Neutrophil (primary cell): ENCODE results near the gene ZNF101.
"Not testable (repeated sequence)": the region's sequence is repeated elsewhere in the genome, so short reads cannot be mapped to it uniquely, and the experiment has no call there.

ENCODE experiments used
- H3K27ac ChIP-seq: fragments of 200-600 bp; sonication (generic); 2 replicates; pipeline ENCODE4 v1.5.1; 2016; ENCODE audit warnings: mild to moderate bottlenecking, moderate library complexity
- H3K27me3 ChIP-seq: fragments of 200-600 bp; sonication (generic); 2 replicates; pipeline ENCODE4 v1.6.0; 2016; ENCODE audit warnings: mild to moderate bottlenecking
- H3K36me3 ChIP-seq: fragments of 200-600 bp; sonication (generic); 2 replicates; pipeline ENCODE4 v1.5.1; 2017
- H3K4me1 ChIP-seq, 2 experiments: fragments of 200-600 bp in 1 of 2; sonication (generic) in 1 of 2; 1 replicate in 1 of 2; 2 replicates in 1 of 2; pipeline versions ENCODE4 v1.5.1 to v1.6.1; 2013 to 2016; ENCODE audit warnings: low read depth in 1 of 2, low read length in 1 of 2, mild to moderate bottlenecking in 1 of 2, moderate library complexity in 1 of 2; ENCODE audit not compliant: control insufficient read depth in 1 of 2, insufficient read depth in 1 of 2
- H3K4me3 ChIP-seq, 2 experiments: fragments of 200-600 bp in 1 of 2; sonication (generic) in 1 of 2; 1 replicate in 1 of 2; 2 replicates in 1 of 2; pipeline ENCODE4 v1.5.1; 2013 to 2016; ENCODE audit warnings: low read depth in 1 of 2, low read length in 1 of 2, mild to moderate bottlenecking in 1 of 2, moderate library complexity in 1 of 2
- H3K9me3 ChIP-seq: fragments of 200-600 bp; sonication (generic); 2 replicates; pipeline ENCODE4 v1.5.1; 2016
- CTCF ChIP-seq: fragments of 200-600 bp; sonication (generic); IDR thresholded peaks from 2 replicates; pipeline ENCODE4 v1.5.1; 2016; ENCODE audit warnings: antibody characterized with exemption

ZNF101 gene

DNA sequence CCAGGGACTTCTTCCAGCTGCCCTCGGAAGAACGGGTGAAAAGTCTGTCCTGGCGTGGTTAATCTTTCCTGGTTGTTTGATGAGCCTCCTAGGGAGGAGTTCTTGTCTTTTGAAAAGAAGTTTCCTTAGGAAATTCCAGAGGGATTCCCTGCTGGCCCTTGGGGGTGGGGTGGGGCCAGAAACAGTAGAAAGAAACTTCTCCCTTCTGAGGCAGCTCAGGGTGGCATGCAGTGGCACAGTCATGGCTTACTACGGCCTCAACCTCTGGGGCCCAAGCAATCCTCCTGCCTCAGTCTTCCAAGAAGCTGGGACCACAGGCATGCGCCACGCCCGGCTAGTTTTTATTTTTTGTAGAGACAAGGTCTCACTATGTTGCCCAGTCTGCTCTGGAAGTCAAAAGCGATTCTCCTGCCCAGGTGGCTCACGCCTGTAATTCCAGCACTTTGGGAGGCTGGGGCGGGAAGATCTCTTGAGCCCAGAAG is 1.5 kb downstream of the ZNF101 start:
- H3K27me3 ChIP-seq, result no peaks in the 10 kb centered on the region
- H3K4me3 ChIP-seq, result no peak overlapping the region
- peaks cover 5% of the 10 kb centered on the region for H3K36me3 ChIP-seq

DNA sequence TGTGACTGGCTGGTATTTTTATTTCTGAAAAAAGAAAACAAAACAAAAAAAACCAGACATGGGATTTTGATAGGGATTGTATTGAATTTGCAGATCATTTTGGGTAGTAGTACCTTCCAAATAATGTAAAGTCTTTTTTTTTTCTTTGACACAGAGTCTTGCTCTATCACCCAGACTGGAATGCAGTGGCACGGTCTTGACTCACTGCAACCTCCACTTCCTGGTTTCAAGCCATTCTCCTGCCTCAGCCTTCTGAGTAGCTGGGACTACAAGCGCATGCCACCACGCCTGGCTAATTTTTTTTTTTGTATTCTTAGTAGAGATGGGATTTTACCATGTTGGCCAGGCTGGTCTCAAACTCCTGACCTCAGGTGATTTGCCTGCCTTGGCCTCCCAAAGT is 4.2 kb downstream of the ZNF101 start:
- H3K27ac ChIP-seq, result no peak overlapping the region
- H3K9me3 ChIP-seq, result peaks cover 8% of the 10 kb centered on the region
- peaks cover 14 to 16% of the 10 kb centered on the region in 2 experiments for H3K4me1 ChIP-seq
- H3K4me3 ChIP-seq, result no peak overlapping the region
- TF ChIP-seq CTCF, result no peak
- no peaks in the 10 kb centered on the region for H3K27me3 ChIP-seq
- peaks cover 21% of the 10 kb centered on the region for H3K36me3 ChIP-seq

More for the DNA sequence above, 1.5 kb downstream of the ZNF101 start:
- no peak overlapping the region for H3K27ac ChIP-seq
- H3K9me3 ChIP-seq, result no peaks in the 10 kb centered on the region
- H3K4me1 ChIP-seq, result peaks cover 18 to 22% of the 10 kb centered on the region in 2 experiments
- TF ChIP-seq CTCF, result no peak

DNA sequence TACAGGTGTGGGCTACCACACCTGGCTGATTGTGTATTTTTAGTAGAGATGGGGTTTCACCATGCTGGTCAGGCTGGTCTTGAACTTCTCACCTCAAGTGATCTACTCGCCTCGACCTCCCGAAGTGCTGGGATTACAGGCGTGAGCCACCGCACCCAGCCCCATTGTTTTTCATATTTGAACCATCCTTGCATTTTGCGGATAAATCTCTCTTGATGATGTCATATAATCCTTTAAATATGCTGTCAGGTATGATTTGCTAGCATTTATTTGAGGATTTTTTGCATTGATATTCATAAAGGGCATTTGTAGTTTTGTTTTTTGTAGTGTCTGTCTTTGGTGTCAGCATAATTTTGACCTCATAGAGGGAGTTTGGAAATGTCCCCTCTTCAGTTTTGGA is 5.7 kb downstream of the ZNF101 start:
- Histone ChIP-seq H3K36me3 (peaks cover 36% of the 10 kb centered on the region), H3K9me3 (peaks cover 22% of the 10 kb centered on the region), H3K4me1 (peaks cover 5 to 6% of the 10 kb centered on the region in 2 experiments)

DNA sequence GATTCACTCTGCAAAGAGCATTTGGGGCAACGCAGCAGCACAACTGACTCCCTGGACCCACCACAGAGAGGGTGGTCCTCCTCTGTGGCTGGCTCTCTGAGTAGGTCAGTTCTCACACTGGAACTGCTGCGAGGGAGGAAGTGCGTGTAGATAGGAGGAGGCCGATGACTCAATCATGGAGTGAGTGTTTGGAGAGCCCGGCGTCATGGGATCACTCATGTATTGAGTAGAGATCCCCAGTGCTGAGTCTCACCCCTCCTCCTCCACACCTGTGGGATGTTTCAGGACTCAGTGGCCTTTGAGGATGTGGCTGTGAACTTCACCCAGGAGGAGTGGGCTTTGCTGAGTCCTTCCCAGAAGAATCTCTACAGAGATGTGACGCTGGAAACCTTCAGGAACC is 8.9 kb downstream of the ZNF101 start:
- no peak for TF ChIP-seq CTCF
- Histone ChIP-seq H3K27me3 (no peaks in the 10 kb centered on the region), H3K4me3 (no peak overlapping the region), H3K9me3 (peaks cover 42% of the 10 kb centered on the region), H3K36me3 (peaks cover 45% of the 10 kb centered on the region), H3K27ac (no peak overlapping the region), H3K4me1 (no peaks in the 10 kb centered on the region)

More for the DNA sequence above, 5.7 kb downstream of the ZNF101 start:
- TF ChIP-seq CTCF, result no peak
- Histone ChIP-seq H3K4me3 (no peak overlapping the region), H3K27me3 (no peaks in the 10 kb centered on the region), H3K27ac (no peak overlapping the region)

- H3K4me3 ChIP-seq, result no peak overlapping the region
- no peak overlapping the region for H3K27ac ChIP-seq
- no peak for TF ChIP-seq CTCF
- H3K27me3 ChIP-seq, result no peaks in the 10 kb centered on the region
- H3K36me3 ChIP-seq, result peaks cover 40% of the 10 kb centered on the region
- peaks cover 45% of the 10 kb centered on the region for H3K9me3 ChIP-seq
- no peaks in the 10 kb centered on the region for H3K4me1 ChIP-seq
Measured at GRCh38 chr19:19679176-19680073, 10.8 kb downstream of the ZNF101 start.

DNA sequence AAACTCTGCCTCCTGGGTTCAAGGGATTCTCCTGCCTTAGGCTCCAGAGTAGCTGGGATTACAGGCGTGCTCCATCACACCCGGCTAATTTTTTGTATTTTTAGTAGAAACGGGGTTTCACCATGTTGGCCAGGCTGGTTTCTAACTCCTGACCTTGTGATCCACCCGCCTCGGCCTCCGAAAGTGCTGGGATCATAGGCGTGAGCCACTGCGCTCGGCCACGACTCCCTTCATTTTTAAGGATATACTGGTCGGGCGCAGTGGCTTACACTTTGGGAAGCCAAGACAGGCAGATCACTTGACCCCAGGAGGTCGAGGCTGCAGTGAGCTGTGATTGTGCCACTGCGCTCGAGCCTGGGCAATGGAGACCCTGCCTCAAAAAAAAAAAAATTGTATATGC is 17.5 kb downstream of the ZNF101 start:
- not testable (repeated sequence) for H3K27ac ChIP-seq, H3K27me3 ChIP-seq, H3K4me3 ChIP-seq, H3K36me3 ChIP-seq, H3K4me1 ChIP-seq
- peaks cover 27% of the 10 kb centered on the region for H3K9me3 ChIP-seq
